AG08395 (cell line): ENCODE results near the gene LPP.

Experiments used
- DNase-seq: peaks from one replicate; pipeline ENCODE4 v3.0.0; 2012; ENCODE audit warnings: mixed read lengths, low spot score

Gene LPP

GRCh38 chr3:188137051-188137450 lies 16.9 kb upstream of the LPP start:
- no peak for DNase-seq

- no peak for DNase-seq
These were observed 14.5 kb upstream of the LPP start for GRCh38 chr3:188139466-188139865.

GRCh38 chr3:188146219-188146618 lies 7.7 kb upstream of the LPP start:
- DNase-seq, result no peak

- no peak for DNase-seq
These were observed 6.2 kb upstream of the LPP start for GRCh38 chr3:188147782-188148181.

GRCh38 chr3:188148318-188148717 lies 5.6 kb upstream of the LPP start:
- DNase-seq, result no peak

GRCh38 chr3:188149587-188149986 lies 4.4 kb upstream of the LPP start:
- DNase-seq, result no peak

- no peak for DNase-seq
These were observed 3.0 kb upstream of the LPP start for GRCh38 chr3:188150982-188151381.

GRCh38 chr3:188151438-188151837 lies 2.5 kb upstream of the LPP start:
- no peak for DNase-seq

- peak; percentile 44 for DNase-seq
These were observed 1.1 kb upstream of the LPP start for GRCh38 chr3:188152660-188153436.

GRCh38 chr3:188153437-188154013 lies 432 bp upstream of the LPP start:
- DNase-seq, result peak; percentile 92

- peak; percentile 25 for DNase-seq
These were observed 1.0 kb downstream of the LPP start for GRCh38 chr3:188154809-188155574.

- no peak for DNase-seq
These were observed 2.1 kb downstream of the LPP start for GRCh38 chr3:188156056-188156455.

GRCh38 chr3:188157407-188157806 lies 3.5 kb downstream of the LPP start:
- DNase-seq, result no peak

- DNase-seq, result no peak
These were observed 4.0 kb downstream of the LPP start for GRCh38 chr3:188157971-188158370.

- DNase-seq, result no peak
These were observed 4.9 kb downstream of the LPP start for GRCh38 chr3:188158731-188159310.

GRCh38 chr3:188160751-188161150 lies 6.8 kb downstream of the LPP start:
- DNase-seq, result no peak

GRCh38 chr3:188164248-188164687 lies 10.3 kb downstream of the LPP start:
- DNase-seq, result no peak

- DNase-seq, result no peak
These were observed 11.6 kb downstream of the LPP start for GRCh38 chr3:188165596-188165995.

GRCh38 chr3:188166441-188166840 lies 12.5 kb downstream of the LPP start:
- DNase-seq, result no peak

GRCh38 chr3:188168186-188168585 lies 14.2 kb downstream of the LPP start:
- DNase-seq, result no peak

- DNase-seq, result no peak
These were observed 14.7 kb downstream of the LPP start for GRCh38 chr3:188168648-188169047.

GRCh38 chr3:188169830-188170455 lies 16.0 kb downstream of the LPP start:
- peak; percentile 62 for DNase-seq
